Stomach smooth muscle (tissue), 2 donors: ENCODE measurements around the gene PACS2.
"Not testable (repeated sequence)": the region's sequence is repeated elsewhere in the genome, so short reads cannot be mapped to it uniquely, and the experiment has no call there.

Source experiments
- H3K27ac ChIP-seq: one replicate; pipeline ENCODE4 v1.7.0; 2013; ENCODE audit warnings: mild to moderate bottlenecking, low read length, inconsistent platforms
- H3K27me3 ChIP-seq, 2 donors: one replicate each; pipeline ENCODE4 v1.7.0; 2013; ENCODE audit warnings: low read length in 2 of 2; ENCODE audit not compliant: insufficient read depth in 2 of 2, control insufficient read depth in 1 of 2
- H3K36me3 ChIP-seq, 2 donors: one replicate each; pipeline ENCODE4 v1.7.0; 2013; ENCODE audit warnings: low read length in 2 of 2; ENCODE audit not compliant: control insufficient read depth in 2 of 2, insufficient read depth in 2 of 2
- H3K4me1 ChIP-seq: one replicate; pipeline ENCODE4 v1.7.0; 2013; ENCODE audit warnings: low read length; ENCODE audit not compliant: control insufficient read depth, insufficient read depth
- H3K4me3 ChIP-seq, 2 donors: one replicate each; pipeline ENCODE4 v1.7.0; 2013; ENCODE audit warnings: low read length in 2 of 2
- H3K9ac ChIP-seq, 2 donors: one replicate each; pipeline ENCODE4 v1.7.0; 2013; ENCODE audit warnings: low read length in 2 of 2, mild to moderate bottlenecking in 1 of 2
- H3K9me3 ChIP-seq, 2 donors: one replicate each; pipeline ENCODE4 v1.7.0; 2013; ENCODE audit warnings: low read length in 2 of 2; ENCODE audit not compliant: control insufficient read depth in 2 of 2
- donor health status: healthy.
- donor health status: Pancreatic carcinoma.

Gene PACS2

DNA sequence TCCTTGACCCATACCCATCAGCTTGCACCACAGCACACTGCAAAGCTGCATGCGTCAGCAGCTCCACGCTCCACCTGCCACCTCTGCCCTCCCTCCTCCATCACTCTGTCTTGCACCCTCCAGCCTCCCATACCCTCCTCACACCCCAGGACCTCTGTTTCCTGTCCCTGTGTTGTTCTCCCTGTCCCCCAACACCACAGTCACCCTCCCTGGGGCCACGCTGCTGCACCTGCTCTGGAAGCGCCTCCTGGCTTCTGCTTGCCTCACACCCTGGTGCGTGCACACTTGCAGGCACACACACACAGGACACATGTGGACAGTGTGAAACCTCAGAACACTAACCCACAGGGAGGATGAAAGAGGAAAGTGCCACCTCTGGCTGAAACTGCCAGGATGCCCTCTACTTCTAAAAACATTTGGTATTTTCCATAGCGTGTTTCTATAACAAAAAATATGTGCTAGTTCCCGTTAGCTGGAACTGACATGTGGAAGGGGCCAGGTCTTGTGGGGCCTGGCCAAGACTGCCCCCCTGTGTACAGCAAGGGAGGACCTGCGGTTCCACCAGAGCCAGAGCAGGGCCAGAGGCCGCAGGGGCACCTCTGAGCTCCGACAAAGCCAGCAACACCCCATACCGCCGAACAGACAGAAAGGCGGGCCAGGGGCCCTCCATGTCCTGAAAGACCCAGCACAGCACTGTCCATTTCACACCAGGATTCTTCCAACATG, 23.8 kb upstream of the PACS2 start:
- Histone ChIP-seq H3K27ac (no peak overlapping the region), H3K9me3 (no peaks in the 10 kb centered on the region), H3K9ac (no peak overlapping the region), H3K36me3 (peaks cover 0 to 2% of the 10 kb centered on the region in 2 donors), H3K4me3 (no peak overlapping the region), H3K27me3 (no peaks in the 10 kb centered on the region), H3K4me1 (peaks cover 31% of the 10 kb centered on the region)

- peak overlapping the region in 1 of 2 donors; percentile 14 for H3K9ac ChIP-seq
- no peak overlapping the region for H3K27ac ChIP-seq
- no peak overlapping the region for H3K4me3 ChIP-seq
- no peaks in the 10 kb centered on the region for H3K36me3 ChIP-seq
- H3K9me3 ChIP-seq = no peaks in the 10 kb centered on the region
- H3K27me3 ChIP-seq = no peaks in the 10 kb centered on the region
- H3K4me1 ChIP-seq = peaks cover 18% of the 10 kb centered on the region
Observed at GRCh38 chr14:105292826-105293711, 21.5 kb upstream of the PACS2 start.

DNA sequence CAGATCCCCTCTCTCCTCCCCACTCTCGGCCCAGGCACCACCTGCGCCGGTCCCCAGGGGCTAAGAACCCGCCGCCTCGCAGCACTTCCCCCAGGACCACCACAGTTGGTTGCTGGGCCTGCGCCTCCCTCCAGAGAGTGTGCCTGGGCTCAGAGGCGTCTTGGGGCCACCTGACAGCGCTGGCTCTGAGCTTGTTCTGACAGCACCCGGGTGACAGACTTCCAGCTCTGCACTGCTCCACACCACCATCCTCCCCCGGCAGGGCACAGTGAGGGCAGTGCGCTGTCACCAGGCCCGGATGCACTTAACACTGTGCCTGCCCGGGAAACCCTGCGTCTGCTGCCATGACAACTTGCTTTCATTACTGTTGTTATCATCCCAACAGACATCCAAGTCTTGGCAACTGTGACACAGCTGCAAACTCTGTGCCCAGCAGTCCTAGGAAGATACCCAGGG, 20.4 kb upstream of the PACS2 start:
- Histone ChIP-seq H3K9me3 (no peaks in the 10 kb centered on the region), H3K27ac (no peak overlapping the region), H3K9ac (peak overlapping the region; percentile 37 to 60), H3K4me3 (no peak overlapping the region), H3K36me3 (no peaks in the 10 kb centered on the region), H3K4me1 (peaks cover 20% of the 10 kb centered on the region), H3K27me3 (no peaks in the 10 kb centered on the region)

GRCh38 chr14:105297311-105297710, 17.2 kb upstream of the PACS2 start:
- not testable (repeated sequence) for H3K27me3 ChIP-seq, H3K36me3 ChIP-seq, H3K9me3 ChIP-seq, H3K4me3 ChIP-seq, H3K9ac ChIP-seq, H3K27ac ChIP-seq
- peaks cover 34% of the 10 kb centered on the region for H3K4me1 ChIP-seq

DNA sequence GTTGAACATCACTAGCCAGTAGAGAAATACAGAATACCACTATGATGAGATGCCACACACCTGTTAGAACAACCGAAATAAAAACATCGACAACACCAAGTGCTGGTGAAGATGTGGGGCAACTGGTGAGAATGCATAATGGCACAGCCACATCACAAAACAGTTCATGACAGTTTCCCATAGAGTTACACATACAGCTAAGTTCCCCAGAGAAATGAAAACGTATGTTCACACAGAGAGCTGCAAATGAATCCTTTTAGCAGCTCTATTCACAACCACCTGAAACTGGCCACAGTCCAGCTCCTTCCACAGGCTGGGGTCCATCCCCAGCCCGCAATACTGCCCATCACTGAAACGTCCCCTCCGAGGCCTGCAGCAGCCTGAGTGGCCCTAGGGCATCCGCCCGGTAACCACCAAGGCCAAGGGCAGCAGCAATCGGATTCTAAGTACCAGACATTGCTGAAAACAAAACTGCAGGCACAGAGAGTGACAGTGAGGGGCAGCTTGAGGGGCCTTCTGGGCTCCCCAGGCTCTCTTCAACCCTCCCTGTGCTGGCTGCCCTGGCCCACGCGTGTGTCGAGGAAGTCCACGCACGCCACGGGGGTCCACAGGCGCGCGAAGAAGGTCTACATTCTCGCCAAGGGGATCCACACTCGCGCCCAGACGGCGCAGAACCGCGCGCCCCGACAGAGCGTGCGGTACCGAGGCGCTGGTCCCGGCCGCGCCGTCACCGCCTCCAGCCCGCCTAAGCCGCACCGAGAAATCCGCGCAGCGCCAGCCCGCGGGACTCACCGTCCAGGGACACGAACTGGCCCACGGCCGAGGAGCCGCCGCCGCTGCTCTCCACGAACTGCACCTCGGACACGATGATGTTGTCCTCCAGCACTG, 14.7 kb upstream of the PACS2 start:
- no peaks in the 10 kb centered on the region for H3K9me3 ChIP-seq
- H3K4me3 ChIP-seq = peak overlapping the region; percentile 76 to 88
- H3K36me3 ChIP-seq = no peaks in the 10 kb centered on the region
- H3K27me3 ChIP-seq = no peaks in the 10 kb centered on the region
- H3K27ac ChIP-seq = peak overlapping the region; percentile 82
- H3K9ac ChIP-seq = peak overlapping the region; percentile 72 to 87
- H3K4me1 ChIP-seq = peaks cover 16% of the 10 kb centered on the region

- Histone ChIP-seq H3K9ac (peak within 1 kb of the TSS; percentile 72 to 87), H3K9me3 (no peaks in the 10 kb centered on the region), H3K36me3 (no peaks in the 10 kb centered on the region), H3K4me3 (peak within 1 kb of the TSS; percentile 76 to 88), H3K27me3 (no peaks in the 10 kb centered on the region), H3K27ac (peak within 1 kb of the TSS; percentile 82), H3K4me1 (peaks cover 16% of the 10 kb centered on the region)
Observed at GRCh38 chr14:105300542-105301102, 13.9 kb upstream of the PACS2 start, which contains the start of gene BRF1. TSS of gene BRF1 (minus strand) at chr14:105301001. CDS start at chr14:105300629, 372 bp downstream.

GRCh38 chr14:105301103-105301914, 13.2 kb upstream of the PACS2 start:
- Histone ChIP-seq H3K27me3 (no peaks in the 10 kb centered on the region), H3K9ac (peak overlapping the region; percentile 62 to 72), H3K27ac (peak overlapping the region; percentile 82), H3K36me3 (no peaks in the 10 kb centered on the region), H3K4me3 (peak overlapping the region; percentile 76 to 88), H3K4me1 (peaks cover 16% of the 10 kb centered on the region), H3K9me3 (no peaks in the 10 kb centered on the region)

DNA sequence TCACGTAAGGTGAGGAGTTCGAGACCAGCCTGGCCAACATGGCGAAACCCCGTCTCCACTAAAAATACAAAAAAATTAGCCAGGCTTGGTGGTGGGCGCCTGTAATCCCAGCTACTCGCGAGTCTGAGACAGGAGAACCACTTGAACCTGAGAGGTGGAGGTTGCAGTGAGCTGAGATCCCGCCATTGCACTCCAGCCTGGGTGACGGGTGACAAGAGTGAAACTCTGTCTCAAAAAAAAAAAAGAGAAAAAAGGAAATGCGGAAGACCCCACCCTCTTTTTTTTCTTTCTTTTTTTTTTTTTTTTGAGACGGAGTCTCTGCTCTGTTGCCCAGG, 12.7 kb upstream of the PACS2 start:
- Histone ChIP-seq H3K4me3 (peak overlapping the region in 1 of 2 donors; percentile 74), H3K27ac (peak overlapping the region; percentile 82), H3K4me1 (peaks cover 16% of the 10 kb centered on the region)
- H3K9ac ChIP-seq, H3K36me3 ChIP-seq, H3K27me3 ChIP-seq, H3K9me3 ChIP-seq: not testable (repeated sequence)

DNA sequence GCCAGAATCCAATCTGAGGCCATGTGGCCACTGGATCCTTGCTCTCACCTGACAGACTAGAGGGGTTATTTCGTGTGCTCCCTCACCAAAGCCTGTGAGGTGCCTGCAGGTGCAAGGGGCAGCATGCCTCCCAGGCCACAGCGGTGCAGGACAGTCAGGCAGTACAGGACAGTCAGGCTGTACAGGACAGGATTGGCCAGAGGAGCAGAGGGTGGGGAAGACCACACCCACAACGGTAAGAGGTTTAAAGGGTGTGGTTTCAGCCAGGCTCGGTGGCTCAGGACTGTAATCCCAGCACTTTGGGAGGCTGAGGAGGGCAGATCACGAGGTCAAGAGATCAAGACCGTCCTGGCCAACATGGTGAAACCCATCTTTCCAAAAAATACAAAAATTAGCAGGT, 10.6 kb upstream of the PACS2 start:
- Histone ChIP-seq H3K9ac (no peak overlapping the region), H3K27ac (no peak overlapping the region), H3K4me1 (peaks cover 16% of the 10 kb centered on the region), H3K27me3 (no peaks in the 10 kb centered on the region), H3K4me3 (no peak overlapping the region), H3K9me3 (no peaks in the 10 kb centered on the region), H3K36me3 (no peaks in the 10 kb centered on the region)
